HCT116 (cell line): ENCODE data around the gene FITM1. TPM values are rescaled to one million over a fixed set of nuclear protein-coding genes. Genes with fewer than 3 reads are reported as not detected.

Experiments
- ATAC-seq: fragments of 200-7000 bp; cut with Tn5 transposase; 2 replicates; pipeline ENCODE4 v1.9.1; 2020; ENCODE audit warnings: mild to moderate bottlenecking, moderate library complexity
- BruUV-seq: library from RNA; stranded (reverse); fragments of 400-500 nt; replicated peaks from 2 replicates; lab custom pipeline; 2021; lab: Mats Ljungman, UMichigan
- CTCF ChIA-PET: fragments of 300-600 bp; sonication (Branson Sonifier 250); formaldehyde crosslinking; loops from one replicate; lab custom pipeline; 2021; ENCODE audit warnings: antibody characterized with exemption; lab: Charles Lee
- POLR2A ChIA-PET: fragments of 300-600, 350-600 bp; sonication (Branson Sonifier 250); formaldehyde crosslinking; loops from one replicate; lab custom pipeline; 2021; ENCODE audit warnings: antibody characterized with exemption; lab: Charles Lee
- RAD21 ChIA-PET, 2 experiments: fragments of 300-600 bp; sonication (Branson Sonifier 250); formaldehyde crosslinking; loops; one replicate each; lab custom pipeline; 2023; ENCODE audit warnings: low total read pairs in 2 of 2; ENCODE audit not compliant: uncharacterized antibody in 2 of 2, unreplicated experiment in 2 of 2, low non-redundant PET in 1 of 2; lab: Charles Lee
- DNase-seq: peaks from one replicate; pipeline ENCODE4 v3.0.0-alpha.2; 2010; ENCODE audit warnings: low read depth, low spot score
- H2AFZ ChIP-seq: fragments of 200-600 bp; shearing (Covaris generic), sonication (generic); 2 replicates; pipeline ENCODE4 v1.6.1; 2017; ENCODE audit warnings: low read depth, mixed run types, mixed read lengths, antibody characterized with exemption, low read length; ENCODE audit not compliant: poor library complexity, severe bottlenecking
- H3K27ac ChIP-seq: 2 replicates; pipeline ENCODE4 v1.5.1; 2012; ENCODE audit warnings: low read depth, low read length
- H3K27me3 ChIP-seq: fragments of 200-600 bp; sonication (generic); 2 replicates; pipeline ENCODE4 v1.6.1; 2016; ENCODE audit warnings: mixed run types, low read length, mixed read lengths; ENCODE audit not compliant: insufficient read depth
- H3K36me3 ChIP-seq, 2 experiments: fragments of 200-500 bp in 1 of 2; fragments of 200-600 bp in 1 of 2; sonication (Bioruptor generic) in 1 of 2; sonication (generic) in 1 of 2; 2 replicates each; pipeline versions ENCODE4 v1.5.1 to v1.6.1; 2014 to 2016; ENCODE audit warnings: low read length in 2 of 2, inconsistent platforms in 1 of 2, mixed read lengths in 1 of 2, mixed run types in 1 of 2; ENCODE audit not compliant: insufficient read depth in 2 of 2, control insufficient read depth in 1 of 2
- H3K4me1 ChIP-seq, 2 experiments: fragments of 200-600 bp in 1 of 2; sonication (generic) in 1 of 2; 2 replicates each; pipeline versions ENCODE4 v1.5.1 to v1.6.1; 2012 to 2017; ENCODE audit warnings: low read length in 2 of 2, inconsistent platforms in 1 of 2, mild to moderate bottlenecking in 1 of 2, mixed read lengths in 1 of 2, mixed run types in 1 of 2, moderate library complexity in 1 of 2; ENCODE audit not compliant: insufficient read depth in 2 of 2, control insufficient read depth in 1 of 2
- H3K4me2 ChIP-seq: fragments of 200-600 bp; sonication (generic); 2 replicates; pipeline ENCODE4 v1.6.1; 2017; ENCODE audit warnings: mixed run types, low read length, mixed read lengths
- H3K4me3 ChIP-seq, 2 experiments: fragments of 200-600 bp in 1 of 2; sonication (generic) in 1 of 2; replicated peaks in 1 of 2; 2 replicates each; pipeline ENCODE4 v1.5.1; 2011 to 2016; ENCODE audit warnings: low read length in 2 of 2, control low read depth in 1 of 2, low read depth in 1 of 2, mild to moderate bottlenecking in 1 of 2, mixed read lengths in 1 of 2, mixed run types in 1 of 2
- H3K79me2 ChIP-seq: fragments of 200-600 bp; sonication (generic); 2 replicates; pipeline ENCODE4 v1.6.1; 2017; ENCODE audit warnings: mild to moderate bottlenecking, mixed run types, low read length, moderate library complexity, mixed read lengths; ENCODE audit not compliant: insufficient read depth
- H3K9ac ChIP-seq: fragments of 200-600 bp; sonication (generic); 2 replicates; pipeline ENCODE4 v1.6.1; 2016; ENCODE audit warnings: low read length, mixed read lengths
- H3K9me2 ChIP-seq: fragments of 200-600 bp; sonication (generic), shearing (Covaris generic); 2 replicates; pipeline ENCODE4 v1.6.1; 2017; ENCODE audit warnings: mixed run types, mild to moderate bottlenecking, moderate library complexity; ENCODE audit not compliant: insufficient read depth
- H3K9me3 ChIP-seq, 2 experiments: fragments of 200-500 bp in 1 of 2; fragments of 200-600 bp in 1 of 2; sonication (Bioruptor generic) in 1 of 2; sonication (generic) in 1 of 2; 2 replicates each; pipeline ENCODE4 v1.6.1; 2014 to 2017; ENCODE audit warnings: low read length in 2 of 2, mixed read lengths in 2 of 2, inconsistent platforms in 1 of 2, low read depth in 1 of 2, mild to moderate bottlenecking in 1 of 2, mixed run types in 1 of 2, moderate library complexity in 1 of 2; ENCODE audit not compliant: control insufficient read depth in 1 of 2, insufficient read depth in 1 of 2
- H4K20me1 ChIP-seq: fragments of 200-600 bp; sonication (generic), shearing (Covaris generic); 2 replicates; pipeline ENCODE4 v1.6.1; 2017; ENCODE audit warnings: mixed run types, mild to moderate bottlenecking, moderate library complexity; ENCODE audit not compliant: insufficient read depth
- CBX3 ChIP-seq: IDR thresholded peaks from 2 replicates; pipeline ENCODE4 v1.6.1; 2012; ENCODE audit warnings: low read depth
- CEBPB ChIP-seq: IDR thresholded peaks from 2 replicates; pipeline ENCODE4 v1.6.1; 2012; ENCODE audit warnings: low read depth
- EGR1 ChIP-seq: IDR thresholded peaks from 2 replicates; pipeline ENCODE4 v1.6.1; 2012; ENCODE audit warnings: low read depth
- ELF1 ChIP-seq: IDR thresholded peaks from 2 replicates; pipeline ENCODE4 v1.6.1; 2012; ENCODE audit warnings: low read depth, borderline replicate concordance
- EZH2 ChIP-seq: fragments of 200-600 bp; sonication (generic); IDR thresholded peaks from 2 replicates; pipeline ENCODE4 v1.6.1; 2017; ENCODE audit warnings: antibody characterized with exemption, mixed run types
- EZH2phosphoT487 ChIP-seq: fragments of 200-600 bp; IDR thresholded peaks from 2 replicates; pipeline ENCODE4 v1.6.1; 2018; ENCODE audit warnings: antibody characterized with exemption, borderline replicate concordance
- JUND ChIP-seq: IDR thresholded peaks from 2 replicates; pipeline ENCODE4 v1.6.1; 2012
- POLR2A ChIP-seq: IDR thresholded peaks from 2 replicates; pipeline ENCODE4 v1.7.0; 2011; ENCODE audit warnings: borderline replicate concordance; ENCODE audit not compliant: insufficient read depth, insufficient read length; ENCODE audit errors: extremely low read depth
- POLR2AphosphoS5 ChIP-seq: IDR thresholded peaks from 2 replicates; pipeline ENCODE4 v1.6.1; 2011; ENCODE audit warnings: mild to moderate bottlenecking, low read depth, low read length, moderate library complexity
- SIN3A ChIP-seq: IDR thresholded peaks from 2 replicates; pipeline ENCODE4 v1.6.1; 2012; ENCODE audit warnings: low read depth
- SP1 ChIP-seq: IDR thresholded peaks from 2 replicates; pipeline ENCODE4 v1.6.1; 2012; ENCODE audit warnings: low read depth
- SRF ChIP-seq: IDR thresholded peaks from 2 replicates; pipeline ENCODE4 v1.6.1; 2012; ENCODE audit warnings: low read depth
- ZNF274 ChIP-seq: fragments of 200-500 bp; sonication (Bioruptor generic); IDR thresholded peaks from 2 replicates; pipeline ENCODE4 v1.6.1; 2014; ENCODE audit warnings: mild to moderate bottlenecking, low read depth, low read length, inconsistent platforms
- intact Hi-C: fragments of 100-400 bp; cut with micrococcal nuclease; formaldehyde crosslinking; loops from 2 replicates; pipeline ENCODE4 v1.10.0; 2022
- total RNA-seq: library from RNA; stranded (reverse); gene quantifications from one replicate; pipeline ENCODE4 v1.2.1, GENCODE V29; 2021; ENCODE audit not compliant: unreplicated experiment
- TF ChIP-seq, protein P1 (sequence below), 3 experiments: fragments of 200-600 bp in 1 of 3; sonication (generic) in 1 of 3; IDR thresholded peaks in 2 of 3; conservative IDR thresholded peaks in 1 of 3; 2 replicates each; pipeline ENCODE4 v1.5.1; 2012 to 2017; ENCODE audit warnings: low read depth in 2 of 3, low read length in 2 of 3, antibody characterized with exemption in 1 of 3, borderline replicate concordance in 1 of 3, control low read depth in 1 of 3, mild to moderate bottlenecking in 1 of 3, mixed read lengths in 1 of 3, mixed run types in 1 of 3, moderate library complexity in 1 of 3; ENCODE audit not compliant: insufficient read depth in 1 of 3
- TF ChIP-seq, protein P2 (sequence below): IDR thresholded peaks from 2 replicates; pipeline ENCODE4 v1.6.1; 2012
- TF ChIP-seq, protein P3 (sequence below): IDR thresholded peaks from 2 replicates; pipeline ENCODE4 v1.6.1; 2012

FITM1 gene
- total RNA-seq, 1 experiment from 2014 or later: 0.81 TPM

DNA sequence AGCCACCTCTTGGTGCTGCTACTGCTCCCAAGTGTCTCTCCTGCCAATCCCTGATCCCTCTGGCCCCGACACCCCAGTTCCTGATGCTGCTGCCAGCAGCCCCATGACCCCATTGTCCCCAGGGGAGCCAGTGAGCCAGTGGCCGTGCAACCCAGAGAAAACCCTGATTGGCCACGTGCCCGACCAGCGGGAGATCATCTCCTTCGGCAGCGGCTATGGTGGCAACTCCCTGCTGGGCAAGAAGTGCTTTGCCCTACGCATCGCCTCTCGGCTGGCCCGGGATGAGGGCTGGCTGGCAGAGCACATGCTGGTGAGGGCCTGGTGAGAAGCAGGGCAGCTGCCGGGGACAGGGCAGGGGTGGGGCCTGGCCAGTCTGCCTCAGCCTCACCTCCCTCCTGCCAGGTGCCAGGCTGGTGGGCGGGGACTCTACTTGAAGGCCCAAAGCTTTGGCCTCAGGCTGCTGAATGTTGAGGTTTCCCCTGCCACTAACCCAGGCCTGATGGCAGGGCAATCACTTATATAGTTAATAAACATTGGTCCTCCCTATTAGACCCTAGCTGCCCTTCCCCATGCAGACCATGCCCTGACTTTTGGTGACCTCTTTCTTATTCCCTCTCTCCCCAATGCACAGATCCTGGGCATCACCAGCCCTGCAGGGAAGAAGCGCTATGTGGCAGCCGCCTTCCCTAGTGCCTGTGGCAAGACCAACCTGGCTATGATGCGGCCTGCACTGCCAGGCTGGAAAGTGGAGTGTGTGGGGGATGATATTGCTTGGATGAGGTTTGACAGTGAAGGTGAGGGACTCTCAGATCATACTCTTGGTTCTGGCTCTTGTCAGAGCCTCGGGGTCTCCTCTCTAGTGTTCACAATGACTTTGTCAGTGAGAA, 31.3 kb upstream of the FITM1 start (continued):
- TF ChIP-seq, protein P1, sequence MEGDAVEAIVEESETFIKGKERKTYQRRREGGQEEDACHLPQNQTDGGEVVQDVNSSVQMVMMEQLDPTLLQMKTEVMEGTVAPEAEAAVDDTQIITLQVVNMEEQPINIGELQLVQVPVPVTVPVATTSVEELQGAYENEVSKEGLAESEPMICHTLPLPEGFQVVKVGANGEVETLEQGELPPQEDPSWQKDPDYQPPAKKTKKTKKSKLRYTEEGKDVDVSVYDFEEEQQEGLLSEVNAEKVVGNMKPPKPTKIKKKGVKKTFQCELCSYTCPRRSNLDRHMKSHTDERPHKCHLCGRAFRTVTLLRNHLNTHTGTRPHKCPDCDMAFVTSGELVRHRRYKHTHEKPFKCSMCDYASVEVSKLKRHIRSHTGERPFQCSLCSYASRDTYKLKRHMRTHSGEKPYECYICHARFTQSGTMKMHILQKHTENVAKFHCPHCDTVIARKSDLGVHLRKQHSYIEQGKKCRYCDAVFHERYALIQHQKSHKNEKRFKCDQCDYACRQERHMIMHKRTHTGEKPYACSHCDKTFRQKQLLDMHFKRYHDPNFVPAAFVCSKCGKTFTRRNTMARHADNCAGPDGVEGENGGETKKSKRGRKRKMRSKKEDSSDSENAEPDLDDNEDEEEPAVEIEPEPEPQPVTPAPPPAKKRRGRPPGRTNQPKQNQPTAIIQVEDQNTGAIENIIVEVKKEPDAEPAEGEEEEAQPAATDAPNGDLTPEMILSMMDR (IDR thresholded peaks at IDR 0.05 in 2 of 3, conservative IDR thresholded peaks at IDR 0.05 in 1 of 3; ENCODE audit: borderline replicate concordance in 1 of 3, insufficient read depth in 1 of 3, low read depth in 2 of 3, low read length in 2 of 3): no peak
- TF ChIP-seq ELF1: no peak
- TF ChIP-seq, protein P2, sequence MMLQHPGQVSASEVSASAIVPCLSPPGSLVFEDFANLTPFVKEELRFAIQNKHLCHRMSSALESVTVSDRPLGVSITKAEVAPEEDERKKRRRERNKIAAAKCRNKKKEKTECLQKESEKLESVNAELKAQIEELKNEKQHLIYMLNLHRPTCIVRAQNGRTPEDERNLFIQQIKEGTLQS: no peak
- TF ChIP-seq, protein P3, sequence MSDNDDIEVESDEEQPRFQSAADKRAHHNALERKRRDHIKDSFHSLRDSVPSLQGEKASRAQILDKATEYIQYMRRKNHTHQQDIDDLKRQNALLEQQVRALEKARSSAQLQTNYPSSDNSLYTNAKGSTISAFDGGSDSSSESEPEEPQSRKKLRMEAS: no peak
- TF ChIP-seq ZNF274: no peak
- no peak for TF ChIP-seq CEBPB
- TF ChIP-seq EZH2: no peak
- TF ChIP-seq JUND: no peak
- no peak for TF ChIP-seq CBX3
- no peak for TF ChIP-seq SRF
- TF ChIP-seq POLR2A: no peak

DNA sequence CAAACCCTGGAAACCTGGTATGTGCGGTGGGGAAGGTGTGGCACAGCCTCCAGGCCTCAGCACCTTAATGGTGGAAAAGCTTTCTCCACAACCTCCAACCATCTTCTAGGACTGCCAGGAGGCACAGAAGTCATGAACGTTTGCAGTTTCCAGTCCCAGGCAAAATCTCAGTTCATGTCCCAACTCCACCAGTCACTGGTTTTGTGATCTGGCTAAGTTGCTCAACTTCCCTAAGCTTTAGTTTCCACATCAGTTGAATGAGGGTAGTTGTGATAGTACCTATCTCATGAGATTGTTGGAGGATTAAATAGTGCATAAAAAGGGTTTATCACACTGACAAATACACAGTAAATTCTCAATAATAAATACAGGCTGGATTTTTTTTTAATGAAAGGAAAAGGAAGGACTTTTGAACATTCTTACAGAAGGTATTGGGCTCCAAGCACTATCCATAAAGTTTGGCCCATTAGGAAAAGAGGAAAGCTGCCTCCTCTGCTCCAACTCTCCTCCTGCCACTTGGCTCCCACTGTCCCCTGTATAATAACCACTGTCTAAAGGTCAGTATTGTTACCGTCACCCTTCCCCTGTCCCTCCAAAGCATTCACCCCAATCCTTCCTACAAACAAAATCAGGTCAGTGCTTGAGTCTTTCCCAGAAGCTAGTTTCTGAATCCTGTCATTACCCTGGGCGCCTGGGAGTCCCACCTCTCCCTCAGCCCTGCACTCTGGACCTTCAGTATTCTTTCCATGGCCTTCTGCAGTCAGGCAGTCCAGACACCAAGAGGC, 30.1 kb upstream of the FITM1 start:
- no peak for DNase-seq
- Histone ChIP-seq H3K36me3 (no peaks in the 10 kb centered on the region), H3K9ac (no peak overlapping the region), H3K27me3 (no peaks in the 10 kb centered on the region), H3K79me2 (no peaks in the 10 kb centered on the region), H3K4me1 (peaks cover 4 to 5% of the 10 kb centered on the region in 2 experiments; a peak in 3 of 4 replicates), H3K4me3 (no peak overlapping the region), H3K27ac (no peak overlapping the region), H3K4me2 (no peak overlapping the region), H3K9me3 (peaks cover 0 to 5% of the 10 kb centered on the region in 2 experiments; a peak in 1 of 4 replicates), H4K20me1 (no peaks in the 10 kb centered on the region), H2AFZ (no peak overlapping the region), H3K9me2 (no peaks in the 10 kb centered on the region)
- TF ChIP-seq CBX3 (no peak), JUND (no peak), POLR2AphosphoS5 (no peak), EZH2phosphoT487 (no peak), SP1 (no peak), ELF1 (no peak), EGR1 (no peak), SIN3A (no peak), CEBPB (no peak)
- TF ChIP-seq, protein P1 (IDR thresholded peaks at IDR 0.05 in 2 of 3, conservative IDR thresholded peaks at IDR 0.05 in 1 of 3; ENCODE audit: borderline replicate concordance in 1 of 3, insufficient read depth in 1 of 3, low read depth in 2 of 3, low read length in 2 of 3): no peak
- no TSS peak for BruUV-seq
- ChIA-PET POLR2A (interaction anchor here (0.6 to 1.3 kb wide), 2 partner anchors 8 to 27 kb away, joined by 3 read pairs; no protein-coding TSS in a partner anchor), CTCF (no interaction called here), RAD21 (no interaction called here)
- no peak for ATAC-seq
- intact Hi-C loops: no loop called here
